ENCODE results near the gene MRPS22.

- TF ChIP-seq CTCF (IDR thresholded peaks at IDR 0.05; ENCODE audit: borderline replicate concordance, extremely low read depth, low read length, poor library complexity, severe bottlenecking) (no peak), EZH2 (IDR thresholded peaks at IDR 0.05; ENCODE audit: borderline replicate concordance, low read depth, low read length, severe bottlenecking) (no peak)
These were observed 30.9 kb upstream of the MRPS22 start for GRCh38 chr3:139312959-139313358.

All from DND-41 (cell line).